ENCODE data around the gene EMP1.

DNA sequence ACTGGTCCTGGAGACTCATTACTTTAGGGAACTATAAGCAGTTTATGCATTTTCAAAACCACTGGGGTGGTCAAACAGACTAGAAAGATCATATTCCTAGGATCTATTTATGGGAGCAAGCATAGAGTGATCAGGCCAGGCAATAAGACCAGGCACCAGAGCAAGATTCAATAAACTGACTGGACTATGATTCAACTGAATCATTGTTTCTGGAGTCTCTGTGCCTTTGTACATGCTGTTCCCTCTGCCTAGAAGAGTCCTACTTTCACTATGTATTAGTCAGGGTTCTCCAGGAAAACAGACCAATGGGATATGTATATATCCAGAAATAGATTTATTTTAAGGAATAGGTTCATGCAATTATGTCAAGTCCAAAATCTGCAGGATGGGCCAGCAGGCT lies 55.5 kb downstream of the EMP1 start:
- no peak for TF ChIP-seq CTCF (IDR thresholded peaks at IDR 0.05; ENCODE audit: poor library complexity)
- TF ChIP-seq EZH2 (IDR thresholded peaks at IDR 0.05; ENCODE audit: borderline replicate concordance) = no peak
- TF ChIP-seq EZH2phosphoT487 (IDR thresholded peaks at IDR 0.05; ENCODE audit: low read depth, severe bottlenecking, unreplicated experiment) = no peak
